ENCODE results near the gene STEAP1B. TPM values are rescaled to one million over a fixed set of nuclear protein-coding genes. Genes with fewer than 3 reads are reported as not detected.

The STEAP1B gene
- total RNA-seq, 6 experiments from 2014 or later, result 36.6 to 101 (median 92.6) TPM

DNA sequence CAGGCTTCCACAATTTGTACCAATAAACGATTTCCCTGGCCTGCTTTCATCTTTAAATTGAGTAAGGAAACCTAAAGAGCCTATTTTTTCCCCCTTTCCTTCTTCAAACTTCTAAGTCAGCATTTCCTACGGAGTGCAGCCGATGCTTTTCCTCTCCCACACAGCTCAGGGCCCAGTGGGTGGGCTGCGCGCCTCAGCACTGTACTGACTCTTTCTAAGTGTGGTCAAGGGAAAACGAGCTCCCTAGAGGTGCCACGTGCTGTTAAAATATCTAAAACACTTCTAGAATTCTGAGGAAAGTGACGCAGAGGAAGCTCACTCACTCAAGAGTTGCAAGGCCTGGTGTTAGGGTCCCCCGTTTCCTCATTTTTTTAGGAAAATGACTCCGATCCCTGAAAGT lies 29.0 kb downstream of the STEAP1B start:
- no peak overlapping the region for H3K4me3 Mint-ChIP-seq
- no peak for DNase-seq
- H3K9me3 Mint-ChIP-seq, result no peaks in the 10 kb centered on the region
- H3K4me1 Mint-ChIP-seq (ENCODE audit: low read depth), result peaks cover 27% of the 10 kb centered on the region
- peaks cover 48% of the 10 kb centered on the region for H3K36me3 Mint-ChIP-seq (ENCODE audit: low read depth)
- peaks cover 2% of the 10 kb centered on the region; the same call in 1 of the 2 replicates for H3K27me3 Mint-ChIP-seq (ENCODE audit: insufficient read depth)
- TF ChIP-seq, protein P1, sequence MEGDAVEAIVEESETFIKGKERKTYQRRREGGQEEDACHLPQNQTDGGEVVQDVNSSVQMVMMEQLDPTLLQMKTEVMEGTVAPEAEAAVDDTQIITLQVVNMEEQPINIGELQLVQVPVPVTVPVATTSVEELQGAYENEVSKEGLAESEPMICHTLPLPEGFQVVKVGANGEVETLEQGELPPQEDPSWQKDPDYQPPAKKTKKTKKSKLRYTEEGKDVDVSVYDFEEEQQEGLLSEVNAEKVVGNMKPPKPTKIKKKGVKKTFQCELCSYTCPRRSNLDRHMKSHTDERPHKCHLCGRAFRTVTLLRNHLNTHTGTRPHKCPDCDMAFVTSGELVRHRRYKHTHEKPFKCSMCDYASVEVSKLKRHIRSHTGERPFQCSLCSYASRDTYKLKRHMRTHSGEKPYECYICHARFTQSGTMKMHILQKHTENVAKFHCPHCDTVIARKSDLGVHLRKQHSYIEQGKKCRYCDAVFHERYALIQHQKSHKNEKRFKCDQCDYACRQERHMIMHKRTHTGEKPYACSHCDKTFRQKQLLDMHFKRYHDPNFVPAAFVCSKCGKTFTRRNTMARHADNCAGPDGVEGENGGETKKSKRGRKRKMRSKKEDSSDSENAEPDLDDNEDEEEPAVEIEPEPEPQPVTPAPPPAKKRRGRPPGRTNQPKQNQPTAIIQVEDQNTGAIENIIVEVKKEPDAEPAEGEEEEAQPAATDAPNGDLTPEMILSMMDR (IDR thresholded peaks at IDR 0.05), result no peak
- H3K27ac Mint-ChIP-seq, result no peak overlapping the region

DNA sequence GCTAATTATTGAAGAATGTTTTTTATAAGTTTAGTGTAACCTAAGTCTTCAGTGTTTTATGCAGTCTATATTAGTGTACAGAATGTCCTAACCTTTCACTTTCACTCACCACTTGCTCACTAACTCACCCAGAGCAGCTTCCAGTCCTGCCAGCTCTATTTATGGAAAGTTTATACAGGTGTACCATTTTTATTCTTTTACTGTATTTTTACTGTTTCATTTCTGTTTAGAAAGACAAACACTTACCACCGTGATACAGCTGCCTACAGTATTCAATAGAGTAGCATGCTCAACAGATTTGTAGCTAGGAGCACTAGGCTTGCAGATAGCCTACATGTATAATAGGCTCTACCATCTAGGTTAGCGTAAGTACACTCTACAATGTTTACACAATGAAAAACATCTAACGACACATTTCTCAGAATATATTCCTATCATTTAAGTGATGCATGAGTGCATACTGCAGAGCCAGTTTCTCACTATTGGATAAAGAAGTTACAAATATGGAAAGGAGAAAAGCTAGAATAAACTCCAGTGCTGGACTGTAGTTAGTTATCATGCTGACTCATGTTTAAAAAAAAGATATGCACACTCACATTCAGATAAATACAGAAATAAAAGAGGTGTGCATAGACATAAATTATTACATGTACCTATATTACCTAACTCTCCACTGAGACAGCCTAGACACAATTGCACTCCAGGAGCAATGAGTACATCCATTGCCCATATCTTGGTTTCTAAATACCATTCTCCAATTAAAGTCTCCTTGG lies 30.4 kb downstream of the STEAP1B start:
- TF ChIP-seq, protein P1 (IDR thresholded peaks at IDR 0.05), result no peak
- no peak for DNase-seq
- Mint-ChIP-seq H3K4me1 (ENCODE audit: low read depth) (peaks cover 12% of the 10 kb centered on the region), H3K27ac (no peak overlapping the region), H3K27me3 (ENCODE audit: insufficient read depth) (peaks cover 2% of the 10 kb centered on the region; the same call in 1 of the 2 replicates), H3K36me3 (ENCODE audit: low read depth) (peaks cover 62% of the 10 kb centered on the region), H3K9me3 (no peaks in the 10 kb centered on the region), H3K4me3 (no peak overlapping the region)

DNA sequence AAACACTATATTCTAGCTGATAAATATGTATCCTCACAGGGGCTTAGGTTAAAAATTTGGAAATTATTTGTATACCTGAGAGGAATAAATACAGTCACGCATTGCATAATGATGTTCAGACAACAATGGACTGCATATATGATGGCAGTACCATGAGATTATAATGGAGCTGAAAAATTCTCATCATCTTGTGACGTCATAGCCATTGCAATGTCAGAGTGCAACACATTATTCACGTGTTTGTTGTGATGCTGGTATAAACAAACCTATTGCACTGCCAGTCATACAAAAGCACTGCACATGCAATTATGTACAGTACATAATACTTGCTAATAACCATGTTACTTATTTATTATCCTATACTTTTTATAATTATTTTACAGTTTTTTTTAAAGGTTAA lies 31.4 kb downstream of the STEAP1B start:
- no peak for DNase-seq
- Mint-ChIP-seq H3K36me3 (ENCODE audit: low read depth) (peaks cover 64% of the 10 kb centered on the region), H3K9me3 (no peaks in the 10 kb centered on the region), H3K27me3 (ENCODE audit: insufficient read depth) (peaks cover 2% of the 10 kb centered on the region; the same call in 1 of the 2 replicates), H3K4me3 (no peak overlapping the region), H3K27ac (no peak overlapping the region), H3K4me1 (ENCODE audit: low read depth) (peaks cover 11% of the 10 kb centered on the region)
- TF ChIP-seq, protein P1 (IDR thresholded peaks at IDR 0.05), result no peak

DNA sequence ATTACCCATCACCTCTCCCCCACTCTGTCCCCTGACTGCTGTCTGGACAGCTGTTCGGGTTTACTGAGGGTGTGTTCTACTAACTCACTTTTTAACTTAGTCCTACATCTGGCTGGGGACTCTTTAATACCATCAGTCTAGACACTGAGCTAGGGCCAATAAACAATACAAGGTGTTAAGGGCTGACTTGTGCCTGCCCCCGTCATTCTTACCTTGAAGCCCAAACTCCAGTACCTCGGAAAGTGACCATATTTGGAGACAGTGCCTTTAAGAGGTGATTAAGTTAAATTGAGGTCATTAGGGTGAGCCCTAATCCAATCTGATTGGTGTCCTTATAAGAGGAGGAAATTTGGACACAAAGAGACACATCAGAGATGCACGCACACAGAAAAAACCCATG lies 35.7 kb downstream of the STEAP1B start:
- TF ChIP-seq, protein P1 (IDR thresholded peaks at IDR 0.05), result no peak
- Mint-ChIP-seq H3K4me1 (ENCODE audit: low read depth) (no peaks in the 10 kb centered on the region), H3K27ac (no peak overlapping the region), H3K36me3 (ENCODE audit: low read depth) (peaks cover 43% of the 10 kb centered on the region), H3K9me3 (no peaks in the 10 kb centered on the region), H3K4me3 (no peak overlapping the region), H3K27me3 (ENCODE audit: insufficient read depth) (peaks cover 2% of the 10 kb centered on the region; the same call in 1 of the 2 replicates)
- no peak for DNase-seq

DNA sequence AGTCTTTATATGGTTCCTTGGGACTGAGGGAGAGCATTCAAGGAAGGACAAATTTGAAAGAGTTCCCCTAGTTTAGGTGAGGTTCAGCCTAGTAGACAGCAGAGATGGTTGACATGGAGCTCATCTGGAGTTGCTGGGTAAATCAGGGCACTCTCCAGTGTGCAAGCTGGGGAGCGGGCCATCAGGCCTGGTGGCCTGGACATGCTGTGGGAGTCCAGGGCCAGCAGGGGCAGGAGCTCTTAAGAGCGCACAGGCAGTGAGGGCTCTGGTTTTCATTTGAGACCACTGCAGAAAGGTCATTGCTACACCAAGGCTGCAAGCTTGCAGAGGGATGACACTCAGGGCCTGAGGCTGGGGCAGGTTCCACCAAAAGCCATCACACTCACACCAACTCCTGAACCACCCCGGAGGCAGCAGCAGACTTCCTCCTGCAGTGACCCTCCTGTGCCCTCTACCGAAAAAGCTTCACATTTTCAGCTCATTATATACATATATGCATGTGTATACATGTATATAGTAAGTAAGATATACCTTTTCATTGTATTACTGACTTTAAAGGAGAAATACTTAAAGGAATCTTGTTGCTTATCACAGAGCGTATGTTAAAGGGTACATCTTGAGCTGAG lies 39.5 kb downstream of the STEAP1B start:
- 0 out of 2 replicates have a peak, but pooled peaks cover 5% of the 10 kb centered on the region for H3K4me1 Mint-ChIP-seq (ENCODE audit: low read depth)
- TF ChIP-seq, protein P1 (IDR thresholded peaks at IDR 0.05), result no peak
- H3K4me3 Mint-ChIP-seq, result no peak overlapping the region
- H3K27ac Mint-ChIP-seq, result no peak overlapping the region
- DNase-seq, result no peak
- peaks cover 38% of the 10 kb centered on the region for H3K36me3 Mint-ChIP-seq (ENCODE audit: low read depth)
- H3K9me3 Mint-ChIP-seq, result no peaks in the 10 kb centered on the region
- H3K27me3 Mint-ChIP-seq (ENCODE audit: insufficient read depth), result no peaks in the 10 kb centered on the region; the same call in 1 of the 2 replicates
